Endothelial cell of umbilical vein (primary cell): ENCODE results near the gene DST. TPM values are rescaled to one million over a fixed set of nuclear protein-coding genes. Genes with fewer than 3 reads are reported as not detected.

Source experiments
- BruUV-seq: library from RNA; stranded (reverse); fragments of 400-500 nt; replicated peaks from 2 replicates; lab custom pipeline; 2021; lab: Mats Ljungman, UMichigan
- CTCF ChIA-PET: fragments of 300-600, 350-600 bp; sonication (Branson Sonifier 250); formaldehyde crosslinking; loops from one replicate; lab custom pipeline; 2021; ENCODE audit warnings: antibody characterized with exemption, inconsistent platforms; lab: Charles Lee
- POLR2A ChIA-PET: fragments of 300-600, 350-600 bp; sonication (Branson Sonifier 250); formaldehyde crosslinking; loops from one replicate; lab custom pipeline; 2021; ENCODE audit warnings: antibody characterized with exemption, inconsistent platforms; lab: Charles Lee
- DNase-seq: peaks from one replicate; pipeline ENCODE4 v3.0.0-alpha.2; 2011; ENCODE audit warnings: low read depth, low spot score
- FAIRE-seq: peaks from 2 replicates; lab custom pipeline; 2011; peaks lifted over from hg19 to GRCh38; lab: Jason Lieb, UNC
- H2AFZ ChIP-seq: 2 replicates; pipeline ENCODE4 v1.6.0; 2012; ENCODE audit warnings: low read depth, low read length, control low read depth, inconsistent platforms
- H3K27ac ChIP-seq: 2 replicates; pipeline ENCODE4 v1.5.1; 2011; ENCODE audit warnings: low read depth, mild to moderate bottlenecking, control low read depth, low read length, moderate library complexity; ENCODE audit not compliant: insufficient read depth
- H3K27me3 ChIP-seq, 2 experiments: 2 replicates each; pipeline versions ENCODE4 v1.6.0 to v1.6.1; 2011; ENCODE audit warnings: low read length in 2 of 2, mixed read lengths in 1 of 2; ENCODE audit not compliant: control insufficient read depth in 2 of 2, insufficient read depth in 2 of 2
- H3K36me3 ChIP-seq, 2 experiments: 2 replicates in 1 of 2; 3 replicates in 1 of 2; pipeline ENCODE4 v1.5.1; 2011; ENCODE audit warnings: low read length in 2 of 2, mild to moderate bottlenecking in 1 of 2, moderate library complexity in 1 of 2; ENCODE audit not compliant: control insufficient read depth in 2 of 2, insufficient read depth in 2 of 2; ENCODE audit errors: extremely low read depth in 1 of 2
- H3K4me1 ChIP-seq: 3 replicates; pipeline ENCODE4 v1.5.1; 2011; ENCODE audit warnings: mild to moderate bottlenecking, low read length; ENCODE audit not compliant: control insufficient read depth, insufficient read depth; ENCODE audit errors: extremely low read depth
- H3K4me2 ChIP-seq: 2 replicates; pipeline ENCODE4 v1.6.1; 2011; ENCODE audit warnings: low read length, control low read depth, mixed read lengths; ENCODE audit not compliant: insufficient read depth
- H3K4me3 ChIP-seq, 3 experiments: fragments of 200-600 bp in 1 of 3; sonication (generic), shearing (Covaris generic) in 1 of 3; replicated peaks in 1 of 3; 2 replicates each; pipeline ENCODE4 v1.5.1; 2011 to 2016; ENCODE audit warnings: control low read depth in 3 of 3, low read length in 3 of 3, mild to moderate bottlenecking in 2 of 3, inconsistent platforms in 1 of 3, low read depth in 1 of 3, moderate library complexity in 1 of 3; ENCODE audit not compliant: insufficient read depth in 1 of 3
- H3K79me2 ChIP-seq: 2 replicates; pipeline ENCODE4 v1.6.0; 2012; ENCODE audit warnings: low read length, inconsistent platforms; ENCODE audit not compliant: control insufficient read depth, insufficient read depth
- H3K9ac ChIP-seq: replicated peaks from 2 replicates; pipeline ENCODE3; 2011; ENCODE audit warnings: low read length, control low read depth; ENCODE audit not compliant: insufficient read depth; ENCODE audit errors: extremely low read depth
- H3K9me1 ChIP-seq: replicated peaks from 3 replicates; pipeline ENCODE4 v1.6.0; 2011; ENCODE audit warnings: mild to moderate bottlenecking, low read length; ENCODE audit not compliant: control insufficient read depth, insufficient read depth; ENCODE audit errors: extremely low read depth
- H3K9me3 ChIP-seq: replicated peaks from 2 replicates; pipeline ENCODE4 v1.5.1; 2012; ENCODE audit warnings: low read length, inconsistent platforms; ENCODE audit not compliant: control insufficient read depth, insufficient read depth
- H4K20me1 ChIP-seq: replicated peaks from 2 replicates; pipeline ENCODE3; 2011; ENCODE audit warnings: mild to moderate bottlenecking, low read length; ENCODE audit not compliant: control insufficient read depth, insufficient read depth; ENCODE audit errors: extremely low read depth
- CTCF ChIP-seq, 2 donors: IDR thresholded peaks; 1 replicate in 1 of 2; 2 replicates in 1 of 2; pipeline ENCODE4 v1.5.1; 2011; ENCODE audit warnings: low read length in 2 of 2, mild to moderate bottlenecking in 2 of 2, moderate library complexity in 2 of 2, control low read depth in 1 of 2, inconsistent platforms in 1 of 2, low read depth in 1 of 2; ENCODE audit not compliant: insufficient read depth in 1 of 2; ENCODE audit errors: extremely low read depth in 1 of 2
- EZH2 ChIP-seq: IDR thresholded peaks from 2 replicates; pipeline ENCODE4 v1.6.1; 2012; ENCODE audit warnings: borderline replicate concordance, low read depth, mild to moderate bottlenecking, moderate library complexity, low read length, inconsistent platforms; ENCODE audit not compliant: severe bottlenecking
- FOS ChIP-seq: IDR thresholded peaks from 2 replicates; pipeline ENCODE4 v1.6.1; 2011; ENCODE audit warnings: mild to moderate bottlenecking, low read length, moderate library complexity, borderline replicate concordance; ENCODE audit not compliant: insufficient read depth
- GATA2 ChIP-seq: IDR thresholded peaks from 2 replicates; pipeline ENCODE4 v1.7.0; 2011; ENCODE audit warnings: low read depth, mild to moderate bottlenecking, moderate library complexity, mixed read lengths, low read length; ENCODE audit not compliant: insufficient read length, insufficient read depth
- JUN ChIP-seq: IDR thresholded peaks from 2 replicates; pipeline ENCODE4 v1.6.1; 2011; ENCODE audit warnings: borderline replicate concordance, low read depth; ENCODE audit not compliant: insufficient read length, insufficient read depth
- MAX ChIP-seq: IDR thresholded peaks from 2 replicates; pipeline ENCODE4 v1.6.1; 2011; ENCODE audit not compliant: insufficient read depth, insufficient read length
- MYC ChIP-seq: IDR thresholded peaks from one replicate; pipeline ENCODE4 v1.6.1; 2011; ENCODE audit warnings: mild to moderate bottlenecking, low read depth, low read length
- POLR2A ChIP-seq: IDR thresholded peaks from 2 replicates; pipeline ENCODE4 v1.6.1; 2012; ENCODE audit warnings: low read depth, mild to moderate bottlenecking, control low read depth, low read length
- POLR2AphosphoS5 ChIP-seq: IDR thresholded peaks from 2 replicates; pipeline ENCODE4 v1.6.1; 2012; ENCODE audit warnings: low read depth, mild to moderate bottlenecking, control low read depth, low read length, moderate library complexity; ENCODE audit not compliant: insufficient read depth
- dilution Hi-C: fragments of 300-500 bp; cut with MboI; formaldehyde crosslinking; loops from one replicate; pipeline ENCODE4 v1.15.0; 2019; ENCODE audit warnings: low sequenced_read_pairs; ENCODE audit not compliant: extremely low pct_ligation_motif_present
- intact Hi-C: fragments of 100-400 bp; cut with micrococcal nuclease; formaldehyde crosslinking; loops from one replicate; pipeline ENCODE4 v1.10.0; 2022
- polyA plus RNA-seq, 4 experiments: library from polyadenylated mRNA; depleted of rRNA in 3 of 4; stranded (reverse) in 3 of 4; unstranded in 1 of 4; fragments of >200 nt; gene quantifications; 2 replicates each; pipeline versions ENCODE4 v1.2.1 to v1.2.3, GENCODE V29; 2011 to 2012; ENCODE audit warnings: missing spikeins in 1 of 4
- total RNA-seq: library from RNA; stranded (reverse); gene quantifications from 2 replicates; pipeline ENCODE4 v1.2.3, GENCODE V29; 2021

DST gene
- total and polyA plus RNA-seq, 2 donors (not counting 3 experiments of a cell fraction or from before 2014, with no cell fraction given) = 62.3 to 253 TPM

DNA sequence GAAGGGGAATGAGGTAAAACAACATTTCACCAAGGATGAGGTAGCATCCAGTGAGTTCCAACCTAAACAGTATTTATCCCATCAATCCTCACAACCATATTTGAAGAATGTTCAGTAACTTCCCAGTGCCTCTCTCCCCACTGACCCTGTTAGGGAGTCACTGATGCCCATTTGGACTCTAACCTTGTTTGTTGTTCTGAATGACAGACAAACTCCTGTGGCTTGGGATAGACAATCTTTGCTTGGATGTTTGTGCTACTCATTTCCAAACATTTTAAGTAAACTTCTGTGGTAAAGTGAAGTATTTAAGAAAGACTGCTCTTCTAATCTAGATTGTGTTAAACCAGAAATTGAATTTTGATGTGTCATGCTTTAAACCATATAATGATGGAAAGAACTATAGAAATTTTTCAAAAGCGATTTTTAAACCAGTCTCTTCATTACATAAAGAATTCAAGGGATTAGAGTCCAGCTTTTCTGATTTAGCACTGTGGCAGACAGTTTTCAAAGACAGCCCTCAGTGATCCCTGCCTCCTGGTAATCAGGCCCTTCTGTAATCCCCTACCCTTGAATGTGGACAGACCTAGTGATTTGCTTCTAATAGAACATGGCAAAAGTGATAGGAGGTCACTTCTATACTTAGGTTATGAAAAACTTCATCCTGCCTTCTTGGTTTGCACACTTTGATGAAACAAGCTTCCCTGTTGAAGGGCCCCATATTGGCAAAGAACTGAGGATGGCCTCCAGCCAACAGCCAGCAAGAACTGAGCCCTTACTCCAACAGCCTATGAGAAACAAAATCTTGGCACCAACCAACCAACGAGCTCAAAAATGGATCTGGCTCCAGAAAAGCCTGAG is 191.6 kb downstream of the DST start:
- H3K4me2 ChIP-seq = no peak overlapping the region
- H2AFZ ChIP-seq = no peak overlapping the region
- no peaks in the 10 kb centered on the region for H3K27me3 ChIP-seq
- ChIA-PET POLR2A (no interaction called here), CTCF (interaction anchor here (0.8 to 1.1 kb wide), 2 partner anchors 22 to 81 kb away, joined by 3 to 4 read pairs; no protein-coding TSS in a partner anchor)
- DNase-seq (peak; percentile 43), FAIRE-seq (no peak)
- no peak overlapping the region for H3K27ac ChIP-seq
- H4K20me1 ChIP-seq = no peaks in the 10 kb centered on the region
- TF ChIP-seq POLR2AphosphoS5 (no peak), MAX (no peak), FOS (no peak), EZH2 (no peak), GATA2 (no peak), JUN (no peak), MYC (no peak), POLR2A (no peak), CTCF (IDR thresholded peaks at IDR 0.05; ENCODE audit: extremely low read depth in 1 of 2, insufficient read depth in 1 of 2, low read depth in 1 of 2, low read length in 2 of 2) (no peak)
- no peaks in the 10 kb centered on the region for H3K9me3 ChIP-seq
- dilution Hi-C loops (no loop called here), intact Hi-C loops (loop anchor here (5.0 kb wide), 1 partner anchor 79 kb away; no protein-coding TSS in a partner anchor)
- no peak overlapping the region for H3K9ac ChIP-seq
- peaks cover 2% of the 10 kb centered on the region for H3K9me1 ChIP-seq
- no peak overlapping the region for H3K4me3 ChIP-seq
- H3K79me2 ChIP-seq = no peaks in the 10 kb centered on the region
- H3K4me1 ChIP-seq = peaks cover 10% of the 10 kb centered on the region
- peaks cover 0 to 7% of the 10 kb centered on the region in 2 experiments for H3K36me3 ChIP-seq
- no TSS peak for BruUV-seq
